Measurements from ENCODE around the gene UBE2U.

UBE2U gene, protein sequence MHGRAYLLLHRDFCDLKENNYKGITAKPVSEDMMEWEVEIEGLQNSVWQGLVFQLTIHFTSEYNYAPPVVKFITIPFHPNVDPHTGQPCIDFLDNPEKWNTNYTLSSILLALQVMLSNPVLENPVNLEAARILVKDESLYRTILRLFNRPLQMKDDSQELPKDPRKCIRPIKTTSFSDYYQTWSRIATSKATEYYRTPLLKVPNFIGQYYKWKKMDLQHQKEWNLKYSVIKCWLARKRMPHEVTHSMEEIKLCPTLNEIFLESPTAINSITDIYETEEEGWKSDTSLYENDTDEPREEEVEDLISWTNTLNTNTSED

DNA sequence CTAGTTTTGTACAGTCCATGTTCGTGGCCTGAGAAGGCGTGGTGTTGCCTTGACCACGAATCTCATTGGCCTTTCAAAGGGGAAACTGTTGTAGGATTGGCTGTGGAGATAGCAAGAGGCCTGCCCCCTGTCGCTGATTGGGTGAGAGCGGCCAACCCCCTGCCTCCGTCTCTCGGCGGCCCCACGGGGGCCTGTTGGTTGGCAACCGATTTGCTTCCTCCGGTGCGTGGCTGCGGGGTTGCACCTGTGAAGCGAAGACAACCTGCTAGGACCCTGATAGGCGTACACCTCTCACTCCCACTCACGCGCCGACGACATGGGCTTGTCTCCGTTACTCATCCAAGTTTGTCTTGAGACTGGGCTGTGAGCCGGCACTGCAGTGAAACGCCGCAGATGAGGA is at the start of gene UBE2U:
TSS of gene UBE2U (plus strand) at position 204 of the 400 bp plus-strand sequence. CDS start 428 bp downstream, outside the sequence.
- DNase-seq (ENCODE audit: low read depth in 2 of 2) = no peak

DNA sequence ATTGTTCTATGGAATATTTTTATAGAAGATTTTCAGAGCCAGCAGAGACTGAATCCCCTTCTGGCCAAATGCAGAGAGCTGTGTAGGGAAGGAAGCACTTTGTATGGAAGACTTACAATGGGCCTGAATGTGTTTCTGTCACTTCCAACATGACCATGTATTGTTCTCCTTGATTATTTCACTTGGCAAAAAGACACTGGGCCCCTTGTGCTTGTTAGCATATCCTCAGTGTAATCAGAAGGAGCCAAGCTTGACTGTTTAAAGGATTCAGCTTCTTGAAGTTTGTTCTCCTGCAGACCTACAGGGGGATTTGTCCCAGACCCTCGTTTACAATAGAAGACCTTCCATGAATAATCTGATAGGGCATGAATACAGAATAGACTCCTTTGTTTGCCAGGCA is 48.1 kb upstream of the UBE2U start:
- DNase-seq (ENCODE audit: low read depth in 2 of 2) = no peak

DNA sequence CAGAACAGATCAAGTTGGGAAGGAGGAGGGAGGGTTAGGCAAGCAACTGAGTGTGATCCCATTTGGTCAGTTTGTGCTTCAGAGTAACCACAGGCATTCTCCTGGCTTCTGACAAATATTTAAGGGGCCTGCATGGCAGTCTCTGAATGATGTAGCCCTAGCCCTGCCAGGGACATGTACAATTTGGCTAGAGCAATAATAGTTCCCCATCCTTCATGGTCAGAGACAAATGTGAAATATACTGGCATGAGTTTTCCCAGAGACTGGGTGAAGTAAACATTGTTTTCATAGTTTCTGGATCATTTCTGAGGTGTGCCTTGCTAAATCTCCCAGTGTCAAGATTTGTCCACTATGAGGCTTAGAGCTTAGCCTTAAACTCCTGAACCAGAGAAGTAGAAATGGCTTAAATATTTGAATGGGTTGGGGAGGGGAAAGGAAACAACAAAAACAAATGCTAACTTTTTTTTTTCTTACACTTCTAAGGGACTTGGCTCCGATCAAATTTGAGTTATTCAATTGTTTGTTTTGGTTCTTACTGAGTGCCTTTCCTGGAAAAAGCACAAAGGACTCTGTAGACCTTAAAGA is 42.0 kb upstream of the UBE2U start:
- no peak for DNase-seq (ENCODE audit: low read depth in 2 of 2)

DNA sequence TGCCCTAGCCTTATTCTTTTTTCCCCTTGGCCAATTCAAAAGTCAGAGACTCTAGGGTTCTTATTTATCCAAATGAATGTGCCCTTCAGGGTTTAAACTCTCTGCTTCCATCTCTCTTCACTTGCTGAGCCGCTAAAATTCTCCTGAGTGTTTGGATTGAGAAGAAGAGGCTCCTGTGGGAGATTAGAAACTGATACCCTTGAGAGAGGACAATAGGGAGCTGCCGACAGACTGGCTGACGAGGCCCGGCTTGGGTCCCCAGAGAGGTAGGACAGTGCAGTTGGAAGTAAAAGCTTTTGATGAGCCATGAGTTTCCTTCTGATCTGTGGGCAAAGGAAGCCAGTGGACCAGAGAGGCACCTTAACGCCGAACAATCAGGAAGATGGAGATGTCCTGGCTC is 41.3 kb upstream of the UBE2U start:
- no peak for DNase-seq (ENCODE audit: low read depth in 2 of 2)

DNA sequence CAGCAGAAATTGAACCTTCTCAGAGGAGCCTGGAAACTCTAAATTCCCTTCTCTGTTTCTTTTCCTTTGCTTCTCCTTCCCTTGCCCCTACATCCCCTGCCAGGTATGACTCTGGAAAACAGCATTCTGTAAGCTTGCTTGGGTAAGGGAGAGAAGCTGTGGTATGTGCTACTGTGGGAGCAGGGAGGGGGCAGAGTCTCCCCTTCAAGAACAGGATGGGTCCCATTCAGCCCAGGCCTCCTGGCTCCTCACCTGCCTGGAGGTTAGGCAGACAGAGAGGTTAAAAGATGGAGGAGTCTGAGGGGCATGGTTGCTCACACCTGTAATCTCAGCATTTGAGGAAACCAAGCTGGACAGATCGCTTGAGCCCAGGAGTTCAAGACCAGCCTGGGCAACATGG is 40.6 kb upstream of the UBE2U start:
- no peak for DNase-seq (ENCODE audit: low read depth in 2 of 2)

DNA sequence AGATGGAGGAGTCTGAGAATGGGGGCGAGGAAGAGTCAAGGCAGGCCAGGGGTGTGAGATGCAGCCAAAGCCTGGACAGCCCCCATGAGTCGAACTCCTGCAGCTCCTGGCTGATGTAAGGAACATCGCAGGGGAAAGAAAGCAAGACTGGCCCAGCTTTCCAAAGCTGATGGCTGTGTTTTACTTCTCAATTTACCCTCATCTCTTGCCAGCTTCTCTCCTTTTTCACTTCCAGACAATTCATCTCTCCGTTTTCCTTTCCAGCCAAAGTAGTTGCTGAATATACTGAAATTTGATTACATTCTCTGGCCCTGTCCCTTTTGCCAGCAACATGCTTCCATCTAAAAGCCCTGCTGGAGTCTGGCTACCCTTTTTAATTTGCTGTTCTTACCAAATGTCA is 40.0 kb upstream of the UBE2U start:
- DNase-seq (ENCODE audit: low read depth in 2 of 2) = no peak

DNA sequence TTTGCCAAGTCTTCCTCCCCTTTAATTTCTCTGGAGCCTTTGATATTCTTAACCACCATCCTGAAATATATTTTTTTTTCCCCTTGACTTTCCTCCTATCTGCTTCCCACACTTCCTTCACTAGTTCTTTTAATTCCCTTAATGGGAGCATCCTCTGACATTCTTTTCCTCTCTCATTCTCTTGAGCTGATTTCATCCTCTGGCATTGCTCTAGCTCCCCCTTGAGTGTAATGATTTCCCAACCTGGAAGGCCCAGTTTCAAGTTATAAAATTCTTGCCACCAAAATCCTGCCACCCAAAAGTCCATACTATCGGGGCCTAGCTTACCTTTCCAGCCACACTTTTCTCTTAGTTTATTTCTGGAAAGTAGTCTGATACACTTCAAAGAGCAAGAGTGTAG is 39.5 kb upstream of the UBE2U start:
- no peak for DNase-seq (ENCODE audit: low read depth in 2 of 2)

DNA sequence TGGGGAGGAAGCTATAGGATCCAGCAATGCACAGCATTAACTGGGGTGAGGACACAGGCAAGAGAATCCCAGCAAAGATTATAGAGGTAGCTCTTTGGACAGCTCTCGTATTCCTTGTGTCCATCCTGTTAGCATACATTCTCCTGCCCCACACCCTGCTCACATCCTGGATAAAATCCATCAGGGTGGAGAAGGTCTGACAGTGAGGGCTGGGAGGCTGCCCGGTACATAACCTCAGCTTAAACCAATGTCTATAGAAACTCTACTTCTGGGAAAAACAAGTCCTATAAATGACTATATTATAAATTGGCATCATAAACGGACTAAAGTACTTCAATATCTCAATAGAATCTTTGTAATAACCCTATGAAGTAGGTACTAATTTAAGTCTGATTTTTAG is 36.8 kb upstream of the UBE2U start:
- DNase-seq (ENCODE audit: low read depth in 2 of 2) = no peak

DNA sequence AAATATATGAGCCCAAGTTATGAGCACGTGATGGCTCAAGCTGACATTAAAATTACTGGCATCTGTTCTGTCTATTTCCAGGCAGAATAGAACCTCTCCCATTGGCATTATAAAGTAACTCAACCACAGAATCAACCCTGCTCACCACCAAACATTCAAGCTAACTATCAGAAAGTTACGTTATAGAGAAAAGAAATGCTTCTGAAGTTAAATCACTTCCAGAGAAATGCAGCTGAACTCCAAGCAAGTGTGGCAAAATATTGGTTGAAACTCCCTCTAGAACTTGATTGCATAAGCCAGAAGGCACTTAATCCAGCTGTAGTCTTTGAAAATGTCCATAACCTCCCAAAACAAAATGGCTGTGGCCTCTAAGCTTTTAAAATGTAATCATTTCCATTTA is 36.2 kb upstream of the UBE2U start:
- no peak for DNase-seq (ENCODE audit: low read depth in 2 of 2)

DNA sequence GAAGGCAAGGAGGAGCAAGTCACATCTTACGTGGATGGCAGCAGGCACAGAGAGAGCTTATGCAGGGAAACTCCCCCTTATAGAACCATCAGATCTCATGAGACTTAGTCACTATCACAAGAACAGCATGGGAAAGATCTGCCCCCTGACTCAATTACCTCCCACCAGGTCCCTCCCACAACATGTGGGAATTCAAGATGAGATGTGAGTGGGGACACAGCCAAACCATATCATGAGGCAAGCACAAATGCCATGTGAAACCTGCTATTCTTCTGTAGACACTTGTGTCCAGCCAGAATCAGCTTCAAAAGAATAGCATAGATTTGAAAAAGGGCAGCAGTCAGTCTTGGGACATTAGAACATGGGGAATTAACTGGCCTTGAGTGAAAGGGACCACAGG is 32.2 kb upstream of the UBE2U start:
- no peak for DNase-seq (ENCODE audit: low read depth in 2 of 2)

DNA sequence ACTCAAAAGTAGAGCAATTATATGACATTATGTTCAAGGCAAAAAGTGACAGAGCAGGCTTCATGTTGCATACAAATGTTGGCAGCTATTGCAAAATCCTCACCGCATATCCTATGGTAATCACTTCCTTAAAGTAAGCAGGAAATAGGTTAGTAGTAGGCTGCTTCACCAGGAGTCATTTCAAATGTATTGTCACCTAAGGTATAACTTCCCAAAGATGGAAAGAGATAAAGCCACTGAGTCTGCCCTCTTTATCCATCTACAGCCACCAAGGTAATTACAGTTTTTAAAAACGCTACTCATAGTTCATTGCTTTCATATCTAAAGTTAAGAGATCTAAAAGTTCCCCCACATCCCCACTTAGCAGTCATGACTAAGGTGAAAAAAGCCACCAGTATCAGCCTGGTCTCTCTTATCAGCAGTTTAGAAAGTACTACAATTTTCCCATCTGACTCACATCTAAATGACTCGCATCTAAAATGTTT is 31.6 kb upstream of the UBE2U start:
- DNase-seq (ENCODE audit: low read depth in 2 of 2) = no peak

DNA sequence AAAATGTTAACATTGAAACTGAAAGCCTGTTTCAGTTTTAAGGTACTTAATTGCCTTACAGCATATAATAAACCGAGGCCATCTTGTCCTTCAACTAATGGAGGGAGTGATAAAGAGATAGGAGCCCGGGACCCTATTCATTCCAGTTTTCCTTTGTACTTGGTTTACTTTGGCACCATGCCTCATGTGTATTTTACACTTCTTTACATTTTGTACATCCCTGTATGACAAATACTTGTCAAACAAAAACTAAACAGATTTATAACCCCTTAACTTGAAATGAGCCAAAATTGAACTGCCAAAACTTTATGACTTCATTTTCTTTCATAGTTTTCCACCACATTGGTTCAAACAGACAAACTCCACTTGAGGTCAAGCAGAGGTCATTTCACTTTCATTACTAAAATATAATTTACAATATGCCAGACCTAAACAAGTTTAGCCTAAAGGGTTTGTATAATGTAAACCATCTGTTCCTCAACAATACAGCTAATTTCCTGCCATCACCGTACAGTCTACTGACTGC is 30.9 kb upstream of the UBE2U start:
- no peak for DNase-seq (ENCODE audit: low read depth in 2 of 2)

DNA sequence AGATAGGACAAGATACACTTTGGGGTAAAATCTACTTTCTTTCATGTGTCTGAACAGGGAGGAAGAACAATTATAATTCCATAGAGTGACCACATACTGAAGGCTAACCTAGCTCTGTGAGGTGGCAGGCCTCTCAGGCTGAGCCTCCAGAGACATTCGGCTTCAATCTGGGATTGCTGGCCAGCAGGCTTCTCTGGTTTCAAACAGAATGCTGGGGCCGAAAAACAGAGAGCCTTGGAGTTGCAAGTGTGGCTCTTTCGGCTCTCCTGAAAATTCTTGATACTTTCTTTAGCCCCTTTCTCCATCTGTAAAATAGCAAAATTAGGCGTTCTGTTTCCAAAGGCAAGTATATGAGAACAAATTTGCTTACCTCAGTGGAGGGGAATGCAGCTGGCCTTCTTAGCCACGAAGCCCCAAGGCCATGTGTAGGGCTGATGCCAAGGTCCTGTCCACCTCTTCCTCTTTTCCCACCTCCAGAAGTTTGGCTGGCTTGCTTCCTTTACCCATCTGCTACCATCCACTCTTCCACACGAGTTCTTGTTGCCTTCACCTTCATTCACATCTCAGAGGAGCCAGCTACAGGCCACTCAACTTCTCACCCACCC is 30.0 kb upstream of the UBE2U start:
- DNase-seq (ENCODE audit: low read depth in 2 of 2) = no peak

DNA sequence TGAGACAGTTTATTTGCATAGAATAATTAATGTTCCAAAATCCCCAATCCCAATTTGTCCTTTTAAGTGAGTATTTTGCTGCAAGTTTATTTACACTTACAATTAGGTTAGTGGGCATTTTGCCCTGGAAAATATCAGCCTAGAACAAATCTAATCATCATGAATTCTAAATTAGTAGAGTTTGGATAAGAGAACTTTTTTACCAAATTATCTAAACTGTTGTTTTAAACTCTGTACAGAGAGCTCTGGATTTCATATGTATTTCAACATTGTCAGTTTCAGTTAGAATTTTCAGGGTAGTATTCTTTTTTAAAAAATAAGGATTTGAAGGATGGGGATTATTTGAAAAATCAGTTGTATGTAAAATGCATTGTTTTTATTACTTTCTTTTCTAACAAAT is 27.8 kb upstream of the UBE2U start:
- DNase-seq (ENCODE audit: low read depth in 2 of 2) = no peak

DNA sequence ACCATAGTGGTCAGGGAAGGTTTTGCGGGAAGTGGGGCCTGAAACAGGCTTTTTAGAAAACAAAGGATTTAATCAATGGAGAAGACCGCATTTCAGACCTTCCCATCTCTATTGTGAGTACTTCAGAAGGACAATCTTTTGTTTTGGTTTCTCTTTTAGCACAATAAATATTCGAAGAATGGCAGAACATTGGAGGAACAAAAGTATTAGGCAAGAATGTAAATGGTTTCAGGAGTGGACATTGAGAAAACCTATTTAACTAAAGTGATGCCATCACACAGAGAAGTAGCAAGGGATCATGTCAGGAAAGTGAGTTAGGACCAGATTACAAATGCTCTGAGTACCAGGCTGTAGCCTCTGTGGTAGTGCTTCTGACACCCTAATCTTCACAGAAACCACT is 26.8 kb upstream of the UBE2U start:
- no peak for DNase-seq (ENCODE audit: low read depth in 2 of 2)

DNA sequence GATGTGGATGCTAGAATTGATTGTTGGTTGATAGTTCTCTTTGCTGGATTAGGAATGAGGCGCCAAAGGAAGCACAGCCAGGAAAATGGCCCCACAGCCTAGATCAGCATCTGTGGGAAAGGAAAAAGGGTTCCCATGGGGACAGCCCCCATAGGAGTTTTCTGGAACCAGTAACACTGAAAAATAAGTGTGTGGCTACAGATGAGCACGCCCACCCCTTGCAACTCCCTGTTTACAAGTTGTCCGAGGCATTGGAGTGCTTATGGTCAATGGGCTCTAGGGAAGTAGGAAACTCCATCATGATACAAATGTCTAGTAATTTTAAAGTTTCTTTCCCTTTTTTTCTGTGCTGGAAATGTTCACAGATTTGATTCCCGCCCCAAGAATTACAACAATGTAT is 23.8 kb upstream of the UBE2U start:
- no peak for DNase-seq (ENCODE audit: low read depth in 2 of 2)

DNA sequence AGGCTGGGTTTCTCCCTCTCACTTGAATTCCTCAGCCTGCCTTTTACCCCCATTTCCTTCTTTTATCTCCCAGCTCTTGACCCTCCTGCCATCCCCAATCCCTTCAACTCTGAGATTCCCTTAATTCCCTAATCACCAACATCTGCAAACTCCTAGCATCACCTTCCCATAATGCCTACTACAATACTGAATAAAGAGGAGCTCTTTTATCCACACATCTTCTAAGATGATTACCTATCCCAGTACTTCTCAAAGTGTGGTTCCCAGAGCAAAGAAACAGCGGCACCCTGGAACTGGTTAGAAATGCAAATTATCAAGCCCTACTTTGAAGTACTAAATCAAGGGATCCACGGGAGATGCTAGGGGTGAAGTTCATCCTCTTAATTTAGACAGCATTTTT is 21.2 kb upstream of the UBE2U start:
- no peak for DNase-seq (ENCODE audit: low read depth in 2 of 2)

DNA sequence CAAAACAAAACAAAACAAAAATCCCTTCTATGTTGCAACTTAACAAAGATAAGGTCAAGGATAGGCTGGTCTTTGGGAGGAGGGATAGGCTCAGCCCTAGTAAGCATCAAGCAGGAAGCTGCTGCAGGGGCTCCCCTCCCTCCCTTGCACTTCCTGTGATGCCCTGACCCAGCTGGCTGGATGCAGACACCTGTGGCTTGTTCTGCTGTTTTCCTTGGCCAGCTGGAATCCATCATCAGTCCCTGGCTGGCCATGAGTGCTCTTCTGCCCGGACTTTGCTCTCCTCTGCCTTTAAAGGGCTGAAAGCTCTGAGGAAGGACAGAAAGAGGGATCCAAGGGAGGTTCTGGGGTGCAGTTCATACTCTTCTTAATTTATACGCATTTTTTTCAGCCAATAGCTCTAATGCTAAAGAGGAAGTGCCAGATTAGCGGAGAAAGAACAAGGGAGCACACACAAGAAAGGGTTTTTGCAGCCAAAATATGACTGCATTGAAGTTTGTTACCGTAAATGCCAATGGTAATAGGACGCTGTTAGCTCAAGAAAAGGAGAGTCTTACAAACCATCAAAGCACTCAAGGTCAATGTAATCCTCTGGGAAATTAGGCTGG is 19.9 kb upstream of the UBE2U start:
- no peak for DNase-seq (ENCODE audit: low read depth in 2 of 2)

DNA sequence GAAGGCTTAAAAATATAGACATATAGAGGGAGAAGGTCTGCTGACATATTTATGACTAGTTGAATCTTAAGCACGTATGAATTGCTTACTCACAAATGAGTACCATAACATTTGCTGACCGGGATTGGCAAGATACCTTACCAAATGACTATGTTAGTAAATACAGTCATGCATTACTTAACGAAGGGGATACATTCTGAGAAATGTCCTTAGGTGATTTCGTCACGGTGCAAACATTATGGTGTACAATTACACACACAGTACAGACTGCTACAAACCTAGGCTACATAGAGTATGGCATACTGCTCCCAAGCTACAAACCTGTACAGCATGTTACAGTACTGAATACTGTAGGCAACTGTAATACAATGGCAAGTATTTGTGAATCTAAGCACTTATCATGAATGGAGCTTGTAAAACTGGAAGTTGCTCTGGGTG is 19.4 kb upstream of the UBE2U start:
- no peak for DNase-seq (ENCODE audit: low read depth in 2 of 2)

DNA sequence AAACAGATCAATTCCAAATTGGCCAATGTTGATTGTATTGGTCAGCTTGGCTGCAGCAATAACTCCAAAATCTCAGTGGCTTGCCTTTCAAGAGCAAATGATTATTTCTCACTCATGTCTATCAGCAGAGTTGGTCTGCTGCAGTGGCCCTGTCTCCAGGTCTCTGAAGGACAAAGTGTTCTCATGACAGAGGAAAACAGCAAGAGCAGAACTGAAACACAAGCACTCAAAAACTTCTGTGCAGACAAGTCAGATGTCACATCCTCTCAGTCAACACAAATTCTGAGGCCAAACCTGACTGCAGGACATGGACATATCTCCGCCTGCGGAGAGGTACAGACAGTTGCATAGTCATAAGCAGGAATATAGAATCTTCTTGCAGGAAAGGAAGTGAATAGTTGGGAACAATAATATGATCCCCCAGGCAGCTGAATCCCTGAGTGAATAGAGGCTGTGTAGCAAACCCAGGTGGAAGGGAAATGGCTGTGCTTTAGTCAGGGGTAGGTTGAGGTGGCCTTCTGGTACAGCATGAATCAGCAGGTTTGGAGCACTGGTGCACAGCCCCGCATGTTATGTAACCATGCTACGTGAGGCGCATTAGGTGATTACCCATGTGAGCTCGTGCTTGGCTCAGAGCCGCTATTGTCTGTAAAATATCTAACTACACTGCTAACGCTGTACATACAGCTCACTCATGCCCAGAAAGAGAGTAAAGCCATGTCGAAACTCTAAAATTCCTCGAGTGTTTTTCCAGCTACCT is 17.1 kb upstream of the UBE2U start:
- no peak for DNase-seq (ENCODE audit: low read depth in 2 of 2)

DNA sequence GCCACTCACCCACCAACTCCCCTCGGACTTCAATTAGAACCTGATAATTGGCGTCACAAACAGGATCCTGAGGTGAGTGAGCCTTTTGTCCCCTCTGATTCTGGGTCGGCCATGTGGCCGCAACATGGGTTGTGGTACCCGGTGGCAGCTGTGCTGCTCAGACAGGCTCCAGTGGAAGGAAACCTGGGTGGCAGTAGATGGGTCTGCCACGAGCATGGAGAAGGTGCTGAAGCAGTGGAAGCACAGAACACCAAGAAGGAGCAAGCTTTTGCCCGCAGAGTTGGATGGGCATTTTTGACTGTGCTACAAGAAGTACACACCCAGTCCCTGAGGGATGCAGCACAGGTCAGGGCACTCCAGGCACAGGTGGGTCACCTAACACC is 16.5 kb upstream of the UBE2U start:
- no peak for DNase-seq (ENCODE audit: low read depth in 2 of 2)

DNA sequence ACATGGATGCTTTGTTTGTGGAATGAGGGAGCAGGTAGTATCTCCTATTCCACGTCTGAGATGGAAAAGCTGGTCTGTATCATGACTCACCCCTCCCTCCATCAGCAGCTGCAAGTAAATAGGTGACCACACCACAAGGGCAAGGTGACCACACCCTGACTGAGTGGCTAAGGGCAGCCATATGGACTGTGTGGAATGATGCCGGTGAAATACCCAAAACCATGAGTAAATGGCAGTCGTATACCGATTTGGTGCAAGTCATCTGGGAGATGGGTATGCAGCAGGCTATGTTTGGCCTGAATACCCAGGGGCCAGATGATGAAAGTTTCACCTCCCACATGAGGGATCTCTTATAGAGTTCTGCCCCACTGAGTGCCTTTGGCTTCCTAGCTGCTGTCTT is 15.8 kb upstream of the UBE2U start:
- no peak for DNase-seq (ENCODE audit: low read depth in 2 of 2)
